Loucy (cell line): ENCODE data around the gene SCN10A.

Source experiments
- H2AFZ ChIP-seq: fragments of 200-600 bp; sonication (generic); 2 replicates; pipeline ENCODE4 v1.6.0; 2016; ENCODE audit warnings: antibody characterized with exemption, mild to moderate bottlenecking, low read length, moderate library complexity
- H3F3A ChIP-seq: fragments of 200-600 bp; 2 replicates; pipeline ENCODE4 v1.6.0; 2016; ENCODE audit warnings: antibody characterized with exemption, low read depth, mild to moderate bottlenecking
- H3K27me3 ChIP-seq: fragments of 200-600 bp; sonication (generic); 2 replicates; pipeline ENCODE4 v1.6.1; 2014; ENCODE audit warnings: low read length, mild to moderate bottlenecking; ENCODE audit not compliant: insufficient read depth, poor library complexity, severe bottlenecking
- H3K36me3 ChIP-seq: fragments of 200-600 bp; sonication (generic); 2 replicates; pipeline ENCODE4 v1.6.1; 2016; ENCODE audit warnings: low read length; ENCODE audit not compliant: insufficient read depth
- H3K4me1 ChIP-seq: fragments of 200-600 bp; sonication (generic); 2 replicates; pipeline ENCODE4 v1.5.1; 2014; ENCODE audit warnings: low read length, mild to moderate bottlenecking; ENCODE audit not compliant: insufficient read depth, poor library complexity, severe bottlenecking
- H3K4me2 ChIP-seq: fragments of 200-600 bp; sonication (generic); 2 replicates; pipeline ENCODE4 v1.6.0; 2014; ENCODE audit warnings: antibody characterized with exemption, low read length, low read depth, mild to moderate bottlenecking; ENCODE audit not compliant: poor library complexity, severe bottlenecking
- H3K4me3 ChIP-seq: fragments of 200-600 bp; sonication (generic); 2 replicates; pipeline ENCODE4 v1.5.1; 2014; ENCODE audit warnings: low read length, mild to moderate bottlenecking, mixed read lengths; ENCODE audit not compliant: poor library complexity, severe bottlenecking
- H3K79me2 ChIP-seq: fragments of 200-600 bp; sonication (generic); 2 replicates; pipeline ENCODE4 v1.6.1; 2014; ENCODE audit warnings: low read length; ENCODE audit not compliant: insufficient read depth
- H3K9ac ChIP-seq: fragments of 200-600 bp; sonication (generic); 2 replicates; pipeline ENCODE4 v1.6.0; 2014; ENCODE audit warnings: mild to moderate bottlenecking, low read depth, low read length, moderate library complexity; ENCODE audit not compliant: poor library complexity, severe bottlenecking
- H3K9me2 ChIP-seq: fragments of 200-600 bp; sonication (generic); replicated peaks from 2 replicates; pipeline ENCODE4 v1.6.1; 2016; ENCODE audit warnings: low read depth, low read length, mixed read lengths
- H3K9me3 ChIP-seq: fragments of 200-600 bp; sonication (generic); 2 replicates; pipeline ENCODE4 v1.6.1; 2014; ENCODE audit warnings: mild to moderate bottlenecking, antibody characterized with exemption, low read length, low read depth; ENCODE audit not compliant: insufficient read depth
- H4K20me1 ChIP-seq: fragments of 200-600 bp; sonication (generic); 2 replicates; pipeline ENCODE4 v1.6.0; 2014; ENCODE audit warnings: antibody characterized with exemption, low read length, mild to moderate bottlenecking; ENCODE audit not compliant: insufficient read depth, poor library complexity, severe bottlenecking
- EZH2phosphoT487 ChIP-seq: fragments of 200-600 bp; IDR thresholded peaks from 2 replicates; pipeline ENCODE4 v1.6.1; 2018; ENCODE audit warnings: antibody characterized with exemption, mild to moderate bottlenecking, moderate library complexity, borderline replicate concordance
- TF ChIP-seq, protein P1 (sequence below): fragments of 200-600 bp; sonication (generic); conservative IDR thresholded peaks from 2 replicates; pipeline ENCODE4 v1.5.1; 2014; ENCODE audit warnings: mild to moderate bottlenecking, antibody characterized with exemption, low read length

The SCN10A gene

DNA sequence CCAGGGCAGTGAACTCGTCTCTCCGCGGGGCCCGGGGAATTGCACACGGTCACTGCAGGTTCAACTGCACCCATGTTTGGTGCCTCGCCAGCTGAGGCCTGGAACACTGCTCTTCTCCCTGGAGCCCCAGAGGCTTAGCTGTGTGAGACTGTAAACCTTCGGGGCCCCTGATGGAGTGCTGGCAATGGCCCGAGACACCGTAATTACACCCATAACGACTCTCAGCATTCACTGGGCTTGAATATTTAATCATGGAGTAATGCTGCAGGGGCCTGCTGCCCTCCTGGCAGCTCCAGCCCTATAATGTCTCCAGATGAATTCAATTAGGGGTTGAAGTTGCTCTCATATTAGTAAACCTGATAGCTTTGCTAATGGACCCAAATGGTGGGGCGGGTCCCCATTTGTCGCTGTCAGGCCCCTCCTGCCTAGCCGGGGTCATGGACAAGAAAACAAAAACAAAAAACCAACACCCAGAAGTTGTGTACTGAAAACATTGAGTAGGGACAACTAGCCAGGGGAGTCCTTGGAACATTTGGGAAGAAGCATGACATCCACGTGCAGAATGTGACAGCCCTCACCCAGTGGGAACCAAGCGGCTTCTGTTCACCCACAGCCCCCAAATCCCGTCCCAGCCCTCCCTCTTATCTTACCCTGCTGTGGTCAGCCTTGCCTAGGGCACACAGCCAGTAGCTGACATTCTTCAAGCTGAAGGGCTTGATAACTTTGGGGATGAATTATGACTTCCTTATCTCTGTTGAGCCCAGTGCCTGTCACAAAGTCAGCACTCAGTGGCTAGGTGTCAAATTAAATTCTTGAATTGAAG, 92.2 kb downstream of the SCN10A start:
- H4K20me1 ChIP-seq = no peaks in the 10 kb centered on the region
- no peak overlapping the region for H3K4me2 ChIP-seq

DNA sequence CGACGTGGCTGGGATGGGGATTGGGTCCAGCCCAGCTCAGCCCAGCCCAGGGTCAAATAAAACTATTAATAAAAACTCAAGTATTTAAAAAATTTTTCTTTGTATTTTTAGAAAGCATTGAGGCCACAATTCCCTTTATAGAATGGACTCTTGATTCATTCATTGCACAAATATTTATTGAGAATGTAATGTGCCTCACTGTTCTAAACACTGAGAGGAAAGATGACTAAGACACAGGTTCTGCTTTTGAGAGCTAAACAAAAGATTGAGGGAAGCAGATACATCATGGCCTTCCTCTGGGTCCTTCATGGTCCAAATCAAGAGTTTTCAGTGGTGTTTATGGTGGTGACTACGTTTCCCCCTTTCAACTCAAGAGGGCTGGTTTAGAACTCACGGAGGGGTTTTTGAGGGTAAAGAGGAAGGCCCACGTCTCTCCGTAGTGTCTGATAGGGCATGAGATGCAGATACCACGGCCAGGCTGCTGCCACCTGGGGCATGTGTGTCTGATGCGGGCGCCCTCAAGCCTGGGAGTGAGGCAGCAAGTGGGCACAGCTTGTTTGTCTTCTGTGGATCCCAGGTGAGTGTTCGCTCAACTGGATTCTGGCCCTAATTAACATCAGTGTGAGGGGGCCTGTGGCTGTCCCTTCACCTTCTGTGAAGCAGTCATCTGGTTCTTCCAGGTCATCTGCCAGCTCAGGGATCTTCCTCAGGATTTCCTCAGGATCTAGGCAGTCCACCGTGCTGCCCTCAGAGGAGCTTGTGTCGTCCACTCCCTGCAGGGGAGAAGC, 93.0 kb downstream of the SCN10A start:
- TF ChIP-seq EZH2phosphoT487 = no peak
- TF ChIP-seq, protein P1, sequence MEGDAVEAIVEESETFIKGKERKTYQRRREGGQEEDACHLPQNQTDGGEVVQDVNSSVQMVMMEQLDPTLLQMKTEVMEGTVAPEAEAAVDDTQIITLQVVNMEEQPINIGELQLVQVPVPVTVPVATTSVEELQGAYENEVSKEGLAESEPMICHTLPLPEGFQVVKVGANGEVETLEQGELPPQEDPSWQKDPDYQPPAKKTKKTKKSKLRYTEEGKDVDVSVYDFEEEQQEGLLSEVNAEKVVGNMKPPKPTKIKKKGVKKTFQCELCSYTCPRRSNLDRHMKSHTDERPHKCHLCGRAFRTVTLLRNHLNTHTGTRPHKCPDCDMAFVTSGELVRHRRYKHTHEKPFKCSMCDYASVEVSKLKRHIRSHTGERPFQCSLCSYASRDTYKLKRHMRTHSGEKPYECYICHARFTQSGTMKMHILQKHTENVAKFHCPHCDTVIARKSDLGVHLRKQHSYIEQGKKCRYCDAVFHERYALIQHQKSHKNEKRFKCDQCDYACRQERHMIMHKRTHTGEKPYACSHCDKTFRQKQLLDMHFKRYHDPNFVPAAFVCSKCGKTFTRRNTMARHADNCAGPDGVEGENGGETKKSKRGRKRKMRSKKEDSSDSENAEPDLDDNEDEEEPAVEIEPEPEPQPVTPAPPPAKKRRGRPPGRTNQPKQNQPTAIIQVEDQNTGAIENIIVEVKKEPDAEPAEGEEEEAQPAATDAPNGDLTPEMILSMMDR = no peak
- H3K9me2 ChIP-seq = no peaks in the 10 kb centered on the region
- peaks cover 5% of the 10 kb centered on the region for H3K4me1 ChIP-seq
- H3K4me2 ChIP-seq = no peak overlapping the region
- H4K20me1 ChIP-seq = no peaks in the 10 kb centered on the region
- no peaks in the 10 kb centered on the region for H3K79me2 ChIP-seq
- no peaks in the 10 kb centered on the region for H3K36me3 ChIP-seq
- no peaks in the 10 kb centered on the region for H3K27me3 ChIP-seq
- H3K4me3 ChIP-seq = no peak overlapping the region
- H3F3A ChIP-seq = no peaks in the 10 kb centered on the region
- no peak overlapping the region for H3K9ac ChIP-seq
- no peaks in the 10 kb centered on the region for H3K9me3 ChIP-seq
- no peak overlapping the region for H2AFZ ChIP-seq

More for the DNA sequence above, 92.2 kb downstream of the SCN10A start:
- H3K36me3 ChIP-seq = no peaks in the 10 kb centered on the region
- H3K4me1 ChIP-seq = peaks cover 5% of the 10 kb centered on the region
- H3K27me3 ChIP-seq = no peaks in the 10 kb centered on the region
- H3K9ac ChIP-seq = no peak overlapping the region
- no peak overlapping the region for H2AFZ ChIP-seq
- TF ChIP-seq, protein P1 = no peak
- no peak for TF ChIP-seq EZH2phosphoT487
- H3K9me2 ChIP-seq = no peaks in the 10 kb centered on the region
- no peaks in the 10 kb centered on the region for H3K9me3 ChIP-seq
- H3K79me2 ChIP-seq = no peaks in the 10 kb centered on the region
- no peak overlapping the region for H3K4me3 ChIP-seq
- H3F3A ChIP-seq = no peaks in the 10 kb centered on the region

DNA sequence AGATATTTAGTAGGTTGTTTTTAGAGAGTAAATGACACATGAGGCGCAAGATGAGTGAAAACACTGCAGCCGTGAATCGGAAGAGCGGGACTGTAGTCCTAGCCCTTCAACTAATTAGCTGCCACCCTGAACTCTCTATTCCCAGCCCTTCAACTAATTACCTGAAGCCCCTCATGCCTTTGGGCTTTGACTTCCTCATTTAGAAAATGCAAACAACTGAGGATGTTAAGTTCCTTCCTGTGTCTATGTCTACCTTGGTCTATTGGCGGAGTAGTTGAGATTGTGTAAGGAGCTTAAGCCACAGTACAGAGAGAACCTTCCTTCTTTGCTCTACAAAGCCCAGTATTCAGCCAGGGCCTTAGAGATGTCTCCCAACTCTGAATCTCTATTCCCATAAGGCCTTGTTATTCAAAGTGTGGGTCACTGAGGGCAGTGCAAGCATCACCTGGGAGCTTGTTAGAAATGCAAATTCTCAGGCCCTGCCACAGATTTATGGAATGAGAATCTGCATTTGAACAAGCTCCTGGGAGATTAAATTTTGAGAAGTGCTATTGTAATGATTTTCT, 94.7 kb downstream of the SCN10A start:
- no peak overlapping the region for H3K4me2 ChIP-seq

More for the DNA sequence above, 94.7 kb downstream of the SCN10A start:
- Histone ChIP-seq H3K4me3 (no peak overlapping the region), H3K9ac (no peak overlapping the region), H3K36me3 (no peaks in the 10 kb centered on the region), H3K9me2 (no peaks in the 10 kb centered on the region), H3K79me2 (no peaks in the 10 kb centered on the region), H3K27me3 (no peaks in the 10 kb centered on the region), H4K20me1 (no peaks in the 10 kb centered on the region), H3F3A (no peaks in the 10 kb centered on the region), H2AFZ (no peak overlapping the region), H3K4me1 (peaks cover 5% of the 10 kb centered on the region), H3K9me3 (no peaks in the 10 kb centered on the region)
- no peak for TF ChIP-seq EZH2phosphoT487
- TF ChIP-seq, protein P1 = no peak
